HG03432 (cell line): ENCODE results near the gene PSD2.

Experiments used
- ATAC-seq: cut with Tn5 transposase; IDR thresholded peaks from one replicate; pipeline ENCODE4 v1.9.1; 2021; ENCODE audit warnings: mild to moderate bottlenecking, moderate library complexity; ENCODE audit not compliant: unreplicated experiment

PSD2 gene

DNA sequence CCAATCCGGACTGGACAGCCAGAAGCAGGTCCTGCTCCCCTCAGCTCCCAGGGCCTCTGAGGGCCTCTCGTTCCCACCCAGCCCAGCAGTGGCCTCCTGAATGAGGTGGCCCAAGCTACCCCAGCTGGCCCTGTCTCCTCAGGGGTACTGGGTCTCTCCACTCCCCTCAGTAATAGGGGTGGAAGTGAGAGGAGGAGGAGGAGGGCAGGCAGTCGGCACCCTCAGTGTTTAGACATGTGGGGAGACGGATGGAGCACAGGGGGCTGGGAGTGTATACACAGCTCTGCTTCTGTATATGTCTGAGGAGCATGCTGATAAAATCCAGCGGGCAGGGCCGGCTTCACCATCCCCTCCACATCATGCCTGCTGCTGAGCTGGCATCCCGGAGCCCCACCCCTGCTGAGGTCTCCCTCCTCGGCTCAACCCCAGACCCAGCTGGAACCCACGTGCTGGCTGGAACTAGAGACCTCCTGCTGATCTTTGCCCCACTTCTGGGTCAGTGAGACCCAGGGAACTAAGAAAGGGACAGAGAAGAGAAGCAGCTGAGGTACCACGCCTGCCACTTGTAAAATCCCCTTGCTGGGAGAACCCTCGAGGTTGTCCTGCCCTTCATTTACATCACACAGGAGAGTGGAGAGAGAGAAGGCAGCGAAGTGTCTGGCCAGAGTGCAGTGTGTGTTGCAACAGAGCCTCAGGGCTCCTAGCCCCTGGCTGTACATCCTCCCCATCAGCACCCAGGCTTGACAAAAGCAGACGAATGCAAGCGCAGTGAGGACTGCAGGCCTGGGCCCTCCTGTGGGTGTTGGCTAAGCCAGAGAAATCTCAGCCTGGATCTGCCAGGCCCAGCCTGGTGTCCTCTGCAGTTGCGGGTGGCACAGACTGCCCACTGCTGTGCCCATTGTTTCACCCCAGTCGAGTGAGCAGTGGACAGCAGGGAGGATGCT, 77.5 kb downstream of the PSD2 start:
- no peak for ATAC-seq

DNA sequence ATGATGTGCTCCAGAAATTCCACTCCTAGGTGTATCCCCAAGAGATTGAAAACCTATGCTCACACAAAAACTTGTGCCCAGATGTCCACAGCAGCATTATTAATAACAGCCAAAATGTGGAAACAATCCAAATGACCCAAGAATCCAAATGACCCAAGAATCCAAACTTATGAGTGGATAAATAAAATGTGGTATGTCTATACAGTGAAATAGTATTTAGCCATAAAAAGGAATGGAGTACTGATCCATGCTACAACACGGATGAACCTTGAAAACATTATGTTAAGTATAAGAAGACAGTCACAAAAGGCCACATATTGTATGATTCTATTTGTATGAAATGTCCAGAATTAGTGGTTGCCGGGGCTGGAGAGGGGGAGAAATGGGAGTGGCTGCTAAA, 80.3 kb downstream of the PSD2 start:
- no peak for ATAC-seq

DNA sequence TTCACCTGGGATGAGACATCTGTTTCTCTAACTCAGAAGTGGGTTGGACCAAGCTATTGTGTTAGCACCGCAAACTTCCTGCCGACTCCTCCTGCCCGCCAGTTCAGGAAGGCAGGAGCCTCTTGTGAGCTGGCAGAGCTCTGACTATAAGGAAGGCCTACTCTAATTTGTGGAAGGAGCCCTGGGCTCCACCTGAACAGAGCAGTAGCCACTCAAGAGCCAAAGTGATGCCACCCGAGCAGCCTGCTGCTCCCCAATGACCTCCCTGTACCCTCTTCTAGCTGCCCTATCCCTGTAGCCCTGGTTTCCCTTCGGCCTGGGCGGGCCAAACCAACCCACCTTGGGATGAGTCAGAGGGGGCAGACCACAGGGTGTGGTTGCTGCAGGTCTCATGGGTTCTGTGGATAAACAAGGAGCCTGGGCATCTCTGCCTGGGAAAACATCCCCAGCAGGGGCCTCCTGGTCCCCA, 81.6 kb downstream of the PSD2 start:
- no peak for ATAC-seq

DNA sequence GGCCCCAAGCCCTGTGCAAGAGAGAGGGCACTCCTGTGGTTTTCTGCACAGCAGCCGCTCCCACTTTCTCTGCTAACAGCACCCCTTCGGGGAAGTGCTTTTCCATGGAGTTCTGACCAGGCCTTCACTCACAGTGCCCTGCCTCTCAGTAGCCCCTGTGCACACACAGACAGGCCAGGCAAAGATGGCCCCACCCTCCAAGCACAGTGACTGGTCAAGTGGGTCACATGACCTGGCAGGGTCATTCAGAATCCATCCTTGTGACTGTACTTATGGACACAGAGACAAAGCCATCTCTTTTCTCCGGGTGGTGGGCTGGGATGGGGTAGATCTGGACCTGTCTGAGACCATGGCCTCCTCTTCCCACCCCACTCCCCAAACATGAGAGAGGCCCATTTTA, 82.5 kb downstream of the PSD2 start:
- no peak for ATAC-seq

DNA sequence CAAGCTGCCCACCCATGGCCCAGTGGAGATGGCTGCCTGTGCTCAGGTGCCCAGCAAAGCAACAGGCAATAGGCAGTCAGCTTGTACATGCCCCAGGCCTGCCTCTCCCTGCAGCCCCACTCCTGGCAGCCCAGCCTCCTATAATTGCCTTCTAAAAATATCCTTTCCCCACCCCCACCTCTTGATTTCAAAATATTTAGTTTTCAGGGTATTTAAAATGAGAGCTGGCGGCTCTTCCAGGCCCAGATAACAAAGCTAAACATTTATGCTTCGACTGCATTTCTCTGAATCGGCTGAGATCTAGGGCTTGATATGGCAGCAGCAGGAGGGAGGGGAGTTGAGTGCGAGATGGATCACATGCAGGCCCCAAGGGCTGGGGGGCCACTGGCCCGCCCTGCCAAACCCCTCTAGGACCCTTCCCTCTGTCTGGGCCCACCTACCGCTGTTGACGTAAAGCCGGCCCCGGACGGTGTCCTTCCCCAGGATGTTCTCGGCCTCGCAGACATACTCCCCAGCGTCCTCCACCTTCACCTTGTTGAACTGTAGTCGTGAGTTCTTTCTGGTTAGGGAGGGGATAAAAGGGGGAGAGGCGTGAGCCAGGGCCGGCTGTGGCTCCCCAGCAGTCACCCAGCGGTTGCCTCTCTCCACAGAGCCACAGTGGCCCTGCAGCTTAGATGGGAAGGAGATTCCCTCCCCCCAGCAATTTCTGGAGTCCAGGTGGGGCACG, 85.0 kb downstream of the PSD2 start:
- ATAC-seq: no peak

DNA sequence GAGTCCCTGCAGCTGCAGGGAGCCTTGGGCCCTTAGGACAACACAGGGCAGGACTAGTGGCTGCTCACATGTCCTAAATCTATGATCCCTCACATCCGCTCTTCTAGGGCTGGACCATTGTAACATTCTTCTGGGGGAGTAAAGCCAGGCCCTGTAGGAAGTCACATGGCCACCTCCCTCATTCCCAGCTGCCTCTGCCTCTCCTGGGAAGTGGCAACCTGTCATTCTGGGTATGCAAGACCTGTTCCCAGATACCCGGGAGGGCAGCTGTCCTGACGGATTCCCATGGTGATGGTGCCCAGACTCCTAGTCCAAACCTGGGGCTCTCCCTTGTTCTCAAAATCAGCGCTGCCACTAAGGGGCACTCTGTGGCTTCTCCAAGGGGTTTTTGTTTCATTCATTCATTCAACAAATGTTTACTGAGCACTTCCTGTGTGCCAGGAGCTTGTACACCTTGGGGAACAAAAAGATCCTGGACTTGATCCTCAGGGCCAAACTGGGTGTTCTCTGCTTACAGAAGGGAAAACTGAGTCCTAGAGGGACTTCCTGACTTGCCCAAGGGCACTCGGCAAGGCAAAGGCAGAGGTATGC, 85.6 kb downstream of the PSD2 start:
- no peak for ATAC-seq

DNA sequence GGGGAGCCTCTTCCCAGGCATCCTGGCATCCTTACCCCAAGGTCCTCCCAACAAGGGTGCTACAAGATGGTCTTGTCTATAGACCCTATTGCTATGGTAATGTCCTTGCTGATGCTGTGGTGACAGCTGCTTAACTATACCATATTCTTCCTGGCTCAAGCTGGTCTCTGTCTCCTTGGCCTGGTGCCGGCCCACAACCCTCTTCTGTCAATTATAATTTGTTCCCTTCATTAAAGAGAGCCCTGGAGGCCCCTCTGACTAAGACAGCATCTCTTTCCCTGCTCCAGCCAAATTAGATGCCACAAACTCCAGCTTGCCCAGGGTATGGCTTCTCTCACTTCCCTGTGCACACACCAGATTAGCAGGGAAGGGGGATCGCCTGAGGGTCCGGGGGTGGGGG, 86.7 kb downstream of the PSD2 start:
- no peak for ATAC-seq

DNA sequence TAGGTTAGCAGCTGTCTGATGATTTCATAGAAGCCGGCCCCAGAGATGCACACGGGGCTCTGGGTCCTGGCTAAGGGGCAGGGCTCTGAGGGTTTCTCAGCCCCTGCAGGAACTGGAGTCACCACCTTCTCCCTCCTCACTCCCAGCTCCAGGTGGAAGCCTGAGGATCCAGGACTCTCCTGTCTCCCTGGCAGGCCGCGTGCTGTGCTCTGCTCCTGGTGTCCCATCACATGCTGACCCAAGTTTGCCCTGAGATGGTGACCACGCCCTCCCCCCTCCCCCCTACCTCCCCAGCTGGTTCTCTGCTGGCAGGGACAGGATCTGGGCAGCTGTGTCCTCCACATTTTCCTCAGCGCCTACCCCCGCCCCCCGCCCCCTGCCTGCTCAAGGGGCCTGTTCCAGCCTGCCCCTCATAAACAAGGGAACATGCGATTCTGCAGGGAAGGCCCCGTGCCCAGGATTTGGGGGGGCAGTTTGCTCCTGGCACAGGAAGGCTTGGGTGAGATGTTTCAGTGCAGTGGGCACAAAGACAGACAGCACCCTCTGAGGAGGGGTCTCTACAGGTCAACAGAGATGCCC, 87.4 kb downstream of the PSD2 start:
- ATAC-seq: no peak

DNA sequence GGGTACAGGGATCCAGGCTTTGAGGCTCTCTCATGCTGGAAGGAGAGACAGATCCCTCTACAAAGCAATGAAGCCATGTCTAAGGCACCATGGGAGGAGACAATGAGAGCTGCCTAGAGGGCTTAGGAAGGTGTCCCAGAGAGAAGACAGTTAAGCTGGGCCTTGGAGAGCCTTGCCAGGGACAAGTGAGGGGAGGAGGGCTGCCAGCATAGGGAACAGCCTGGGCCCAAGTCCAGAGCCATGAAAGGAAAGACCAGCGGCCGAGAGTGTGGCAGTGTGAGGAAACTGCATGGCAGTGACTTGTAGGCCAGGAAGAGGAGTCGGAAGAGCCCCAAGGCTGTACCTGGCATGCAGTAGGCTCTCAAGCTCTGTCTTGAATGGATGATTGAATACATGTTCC, 88.5 kb downstream of the PSD2 start:
- no peak for ATAC-seq

DNA sequence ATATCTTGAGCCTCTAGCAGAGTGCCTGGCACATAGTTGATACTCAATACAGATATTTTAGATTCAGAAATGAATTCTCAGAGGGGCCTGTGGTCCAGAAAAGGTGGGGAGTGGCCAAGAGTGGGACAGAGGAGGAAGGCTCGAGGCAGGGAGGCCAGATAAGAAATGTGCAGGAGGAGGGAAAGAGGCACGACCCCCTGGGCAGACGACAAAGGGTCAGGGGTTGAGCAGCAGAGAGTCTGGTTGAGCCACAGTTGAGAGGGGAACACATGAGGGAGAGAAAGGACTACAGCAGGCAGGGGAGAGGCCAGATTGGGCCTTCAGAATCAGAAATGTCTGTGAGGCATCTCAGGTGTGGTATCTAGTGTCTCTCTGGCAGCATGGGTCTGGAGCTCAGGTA, 89.1 kb downstream of the PSD2 start:
- no peak for ATAC-seq

DNA sequence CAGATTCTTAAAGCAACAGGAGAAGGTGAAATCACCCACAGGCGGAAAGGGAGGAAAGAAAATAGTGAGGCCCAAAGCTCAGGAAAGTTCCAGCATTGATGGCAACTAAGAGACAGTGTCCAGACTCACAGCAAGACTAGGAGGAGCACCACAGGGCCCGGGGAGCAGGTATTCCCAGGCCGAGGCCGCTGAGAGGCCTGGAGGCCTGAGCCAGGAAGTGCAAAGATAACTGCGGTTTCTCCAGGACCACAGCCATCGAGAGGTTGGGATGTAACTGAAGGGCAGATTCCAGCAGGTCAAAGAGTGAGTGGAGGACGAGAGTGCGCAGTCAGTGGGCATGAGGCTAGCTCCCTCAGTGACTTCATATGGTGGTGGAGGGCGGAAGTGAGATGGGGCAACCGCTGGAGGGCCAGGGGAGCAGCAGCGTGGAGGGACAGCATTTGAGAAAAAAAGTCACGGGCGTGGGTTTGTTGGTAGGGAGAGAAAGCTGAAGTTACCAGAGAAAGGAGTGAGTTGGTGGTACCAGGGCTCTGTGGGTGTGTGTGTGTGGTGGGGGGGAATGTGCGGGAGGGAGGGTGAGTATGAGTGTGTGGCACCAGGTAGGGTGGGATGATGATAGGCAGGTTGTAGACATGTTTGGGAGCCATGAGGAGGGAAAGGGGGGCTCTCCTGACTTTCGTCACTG, 89.7 kb downstream of the PSD2 start:
- ATAC-seq: no peak

DNA sequence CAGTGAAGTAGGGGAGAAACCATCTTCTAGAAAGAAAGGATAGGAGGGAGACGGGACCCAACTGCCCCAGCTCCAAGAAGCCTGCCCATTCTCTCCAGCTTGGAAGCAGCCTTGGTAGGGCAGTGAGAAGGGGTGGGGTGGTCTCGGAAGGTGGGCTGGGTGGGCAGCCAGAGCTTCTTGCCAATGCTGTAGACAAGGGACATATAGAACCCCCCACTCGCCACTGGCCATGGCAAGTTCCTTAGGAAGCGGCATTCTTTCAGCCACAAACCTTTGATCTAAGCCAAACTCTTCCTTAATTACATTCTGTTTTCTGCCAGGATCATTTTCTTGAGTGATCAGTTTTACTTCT, 90.2 kb downstream of the PSD2 start:
- no peak for ATAC-seq

DNA sequence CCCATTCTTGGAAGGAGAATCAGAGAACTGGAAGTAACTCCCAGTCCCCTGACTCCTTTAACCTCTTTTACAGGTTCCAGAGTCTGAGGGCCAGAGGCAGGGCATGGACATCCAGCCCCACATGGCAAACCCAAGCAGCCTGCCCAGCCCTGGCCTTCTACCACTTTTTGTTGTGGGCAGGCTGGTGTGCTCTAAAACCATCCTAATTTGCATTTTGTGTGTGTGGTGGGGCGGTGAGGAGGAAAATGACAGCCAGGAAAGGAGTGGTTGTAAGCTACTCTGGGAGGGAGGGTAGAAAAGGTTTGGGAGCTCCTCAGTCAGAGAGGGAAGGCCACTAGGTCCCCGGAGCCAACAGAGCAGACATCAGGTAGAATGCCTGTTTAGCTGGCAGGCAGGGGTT, 90.6 kb downstream of the PSD2 start:
- ATAC-seq: no peak

DNA sequence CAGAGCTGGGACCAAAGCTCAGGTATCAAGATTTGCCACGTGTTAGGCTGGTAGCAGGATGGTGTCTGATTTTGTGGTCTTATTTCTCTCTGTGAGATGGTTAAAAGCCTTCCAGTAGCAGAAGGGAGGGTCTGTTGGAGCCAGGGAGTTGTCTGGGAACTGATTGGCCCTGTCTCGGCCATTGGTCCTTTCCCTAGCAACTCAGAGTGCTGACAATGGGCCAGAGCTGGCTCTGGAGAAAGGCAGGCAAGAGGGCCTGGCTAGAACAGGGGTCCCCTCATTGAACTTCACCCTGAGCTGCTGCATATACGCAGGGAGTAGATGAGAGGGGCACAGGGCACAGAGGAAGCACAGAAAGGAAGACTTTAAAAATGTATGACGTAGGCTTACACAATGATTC, 92.8 kb downstream of the PSD2 start:
- ATAC-seq: no peak

DNA sequence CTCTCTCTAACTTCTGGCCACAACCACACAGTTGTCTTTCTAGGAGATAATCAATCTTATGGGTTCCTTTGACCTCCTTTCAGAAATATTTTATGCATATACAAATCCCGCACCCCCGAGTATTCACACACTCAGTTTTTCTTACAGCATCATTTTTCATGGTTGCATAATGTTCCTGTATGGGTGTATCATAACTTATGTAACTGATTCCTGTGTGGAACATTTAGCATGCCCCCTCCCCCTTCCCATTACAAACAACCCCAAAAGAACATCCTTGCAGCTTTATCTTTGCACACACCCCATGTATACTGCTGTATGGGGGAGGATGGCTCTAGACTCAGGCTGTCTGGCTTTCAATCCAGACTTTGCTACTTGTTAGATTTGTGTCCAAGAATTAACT, 93.8 kb downstream of the PSD2 start:
- no peak for ATAC-seq

DNA sequence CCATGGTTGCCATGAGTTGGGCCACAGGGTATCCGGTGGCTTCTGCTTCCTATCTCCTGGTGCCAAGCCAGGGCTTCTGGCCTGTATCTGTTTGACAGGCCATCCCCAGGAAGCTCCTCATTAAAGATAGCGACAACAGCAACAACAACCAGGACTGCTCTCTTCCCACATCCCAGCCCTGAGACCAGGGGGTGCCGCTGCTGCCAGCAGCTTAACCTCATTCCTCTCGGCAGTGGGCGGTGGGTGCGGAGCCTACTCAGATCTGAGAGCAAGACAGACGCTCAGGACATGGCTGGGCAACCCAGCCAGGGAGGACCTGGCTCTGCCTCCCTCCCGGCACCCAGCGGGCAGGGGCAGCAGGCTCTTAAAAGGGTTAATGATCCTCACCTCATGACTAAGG, 98.3 kb downstream of the PSD2 start:
- ATAC-seq: no peak
